Dedifferentiated amniotic fluid mesenchymal stem cell (primary cell): ENCODE measurements around the gene FAM9A.

Source experiments
- DNase-seq: peaks from one replicate; pipeline ENCODE4 v3.0.0-alpha.2; 2016; ENCODE audit errors: extremely low spot score

Gene FAM9A

DNA sequence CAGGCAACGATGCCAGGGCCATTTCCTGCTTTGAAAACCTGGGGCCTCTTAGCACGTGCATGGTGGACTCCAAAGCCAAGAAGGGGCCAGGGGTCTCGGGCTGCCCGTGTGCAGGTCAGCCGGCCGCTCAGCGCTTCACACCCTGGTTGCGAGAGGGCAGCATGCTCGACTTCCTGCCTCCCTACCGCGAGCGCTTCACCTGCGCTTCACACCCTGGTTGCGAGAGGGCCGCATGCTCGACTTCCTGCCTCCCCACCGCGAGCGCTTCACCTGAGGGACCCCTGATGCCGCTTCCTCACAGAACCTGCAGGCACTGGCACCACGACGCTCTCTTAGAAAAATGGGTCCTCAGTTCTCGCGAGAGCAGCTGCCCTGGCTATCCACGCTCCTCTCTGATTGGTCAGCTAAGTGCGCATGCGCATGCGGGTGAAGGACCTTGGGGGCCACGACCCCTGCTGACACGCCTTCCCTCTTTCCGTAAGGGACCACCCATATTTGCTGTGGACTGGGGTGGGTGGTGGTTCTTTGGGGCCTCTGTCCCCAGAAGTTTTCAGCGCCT, at the start of gene FAM9A:
TSS of gene FAM9A (minus strand) at position 343 of the 559 bp plus-strand sequence. CDS start 1,212 bp downstream, outside the sequence.
- DNase-seq, result no peak

DNA sequence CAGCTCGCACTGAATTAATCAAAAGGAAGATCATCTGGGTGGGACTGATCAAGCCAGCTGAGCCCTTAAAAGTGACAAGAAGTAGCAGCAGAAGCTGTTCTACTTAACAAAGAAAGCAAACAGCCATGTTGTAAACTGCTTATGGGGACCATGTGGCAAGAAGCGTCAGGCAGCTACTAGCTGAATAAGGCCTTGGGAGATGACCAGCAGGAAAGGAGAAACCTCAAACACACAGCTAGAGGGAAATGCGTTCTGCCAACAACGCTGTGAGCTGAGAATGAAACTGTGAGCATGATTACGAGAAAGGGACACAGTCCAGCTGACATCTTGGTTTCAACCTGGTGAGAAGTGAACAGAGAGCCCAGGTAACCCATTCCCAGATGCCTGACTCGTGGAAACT, 49.3 kb upstream of the FAM9A start:
- DNase-seq, result no peak

DNA sequence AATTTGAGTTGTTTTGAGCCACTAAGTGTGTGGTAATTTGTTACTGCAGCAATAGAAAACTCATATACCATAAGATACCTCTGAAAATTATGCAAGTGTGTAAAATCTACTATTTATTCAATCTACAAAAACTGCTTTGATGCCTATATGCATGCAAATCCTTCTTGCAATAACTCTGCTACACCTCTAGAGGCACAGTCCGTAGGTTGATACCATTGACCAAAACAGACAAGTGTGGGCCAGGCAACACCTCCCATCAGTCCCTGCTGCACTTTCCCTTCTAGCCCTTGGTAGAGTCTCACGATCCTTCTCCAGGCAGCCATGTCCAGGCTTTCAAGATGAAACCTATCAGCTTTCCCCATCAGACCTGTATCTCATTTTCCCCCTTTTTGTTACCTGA, 48.8 kb upstream of the FAM9A start:
- no peak for DNase-seq

DNA sequence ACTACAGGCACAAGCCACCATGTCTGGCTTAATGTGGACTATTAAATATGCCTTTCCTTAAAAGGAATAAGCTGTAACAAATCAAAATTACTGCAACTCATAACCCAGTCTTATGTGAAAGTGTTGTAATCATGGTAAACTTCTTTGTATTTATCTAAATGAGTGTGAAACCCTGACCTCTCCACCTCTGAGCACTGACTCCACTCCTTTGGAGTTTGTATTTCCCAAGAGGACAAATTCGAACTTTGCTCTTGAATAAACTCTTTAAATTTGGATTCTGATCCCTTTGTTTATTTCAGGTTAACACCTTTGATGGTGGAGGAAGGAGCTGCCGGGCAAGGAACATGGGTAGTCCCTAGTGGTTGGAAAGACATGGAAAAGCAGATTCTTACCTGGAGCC, 48.3 kb upstream of the FAM9A start:
- DNase-seq, result no peak

DNA sequence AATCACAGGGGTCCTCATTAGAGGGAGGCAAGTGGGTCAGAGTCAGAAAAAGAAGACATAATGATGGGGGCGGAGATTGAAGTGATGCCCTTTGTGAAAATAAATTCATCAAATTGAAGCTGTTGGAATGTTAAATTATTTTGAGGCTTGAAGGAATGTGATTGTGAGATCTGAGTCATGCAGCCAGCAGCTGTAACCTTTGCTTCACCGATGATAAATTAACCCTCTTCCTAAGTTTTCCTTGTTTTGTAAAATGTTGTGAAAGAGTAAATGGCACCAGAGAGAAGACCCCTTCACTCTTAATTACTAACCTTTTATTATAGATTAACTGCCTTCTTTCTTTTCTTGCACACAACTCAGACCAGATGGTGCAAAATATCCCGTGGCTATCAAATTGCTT, 47.7 kb upstream of the FAM9A start:
- no peak for DNase-seq

DNA sequence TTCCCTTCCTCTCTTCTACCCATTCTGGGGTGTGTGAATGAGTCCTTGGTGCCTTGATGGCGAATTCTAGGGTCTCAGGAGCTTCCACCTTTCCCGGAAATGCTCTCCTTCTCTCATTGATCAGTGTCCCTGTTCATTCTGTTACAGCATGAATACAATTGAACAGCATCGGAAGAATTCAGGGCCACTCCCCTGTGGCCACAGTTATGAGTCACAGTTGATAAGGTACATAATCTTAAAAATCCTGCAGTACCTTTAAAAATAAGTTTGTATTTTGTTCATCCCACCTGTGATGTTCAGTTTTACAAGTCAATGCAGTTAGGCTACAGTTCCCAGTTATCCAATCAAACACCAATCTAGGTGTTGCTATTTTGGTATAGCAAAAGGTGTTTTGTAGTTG, 47.3 kb upstream of the FAM9A start:
- DNase-seq, result no peak

DNA sequence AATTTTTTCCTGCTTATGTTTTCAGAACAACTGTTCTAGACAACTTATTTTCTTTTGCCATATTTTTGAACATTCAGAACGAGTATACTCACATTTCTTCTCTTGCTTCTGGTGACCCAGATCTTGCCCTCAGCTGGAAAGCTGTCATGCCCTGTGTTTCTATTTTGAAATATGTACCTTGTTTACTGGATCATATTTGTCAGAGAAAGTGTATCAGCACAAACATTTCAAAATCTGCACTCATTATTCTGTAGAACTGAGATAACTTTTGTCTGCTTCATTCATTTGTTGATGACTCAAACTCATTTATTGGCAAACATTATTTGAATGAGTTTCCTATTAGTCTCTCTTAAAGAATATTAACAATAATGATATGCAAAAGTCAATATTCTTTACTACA, 46.2 kb upstream of the FAM9A start:
- DNase-seq, result no peak

DNA sequence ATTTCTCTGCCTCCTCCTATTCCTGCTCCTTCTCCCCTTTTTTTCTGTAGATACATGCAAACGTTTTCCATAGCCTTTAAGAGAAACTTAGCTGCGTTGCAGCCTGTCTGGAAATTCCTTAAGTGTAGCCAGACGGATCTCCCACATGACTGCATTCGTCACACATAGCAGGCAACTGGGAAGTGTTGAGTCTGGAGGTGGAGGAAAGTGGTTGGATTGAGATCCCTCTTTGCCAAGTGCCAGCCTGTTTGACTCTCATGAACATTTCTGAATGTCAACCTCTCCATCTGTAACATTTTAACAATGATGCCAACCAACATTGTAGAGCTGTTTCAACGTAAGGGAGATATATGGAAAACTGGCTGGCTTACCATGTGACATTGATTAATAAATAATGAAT, 45.1 kb upstream of the FAM9A start:
- DNase-seq, result no peak

DNA sequence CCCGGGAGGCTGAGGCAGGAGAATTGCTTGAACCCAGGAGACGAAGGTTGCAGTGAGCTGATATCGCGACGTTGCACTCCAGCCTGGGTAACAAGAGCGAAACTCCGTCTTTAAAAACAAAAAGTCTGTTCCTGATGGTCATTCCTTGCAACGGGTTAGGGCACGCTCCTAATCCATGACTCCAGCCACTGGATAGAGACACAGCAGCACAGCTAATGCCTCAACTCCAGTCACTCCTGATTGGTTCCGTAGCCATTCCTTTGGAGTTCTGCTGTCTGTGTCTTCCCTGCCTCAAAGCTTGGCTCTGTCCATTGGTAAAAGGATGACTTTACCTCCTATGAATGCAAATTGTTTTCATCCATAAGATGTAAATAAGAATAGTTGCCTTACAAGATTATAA, 44.3 kb upstream of the FAM9A start:
- DNase-seq, result no peak

DNA sequence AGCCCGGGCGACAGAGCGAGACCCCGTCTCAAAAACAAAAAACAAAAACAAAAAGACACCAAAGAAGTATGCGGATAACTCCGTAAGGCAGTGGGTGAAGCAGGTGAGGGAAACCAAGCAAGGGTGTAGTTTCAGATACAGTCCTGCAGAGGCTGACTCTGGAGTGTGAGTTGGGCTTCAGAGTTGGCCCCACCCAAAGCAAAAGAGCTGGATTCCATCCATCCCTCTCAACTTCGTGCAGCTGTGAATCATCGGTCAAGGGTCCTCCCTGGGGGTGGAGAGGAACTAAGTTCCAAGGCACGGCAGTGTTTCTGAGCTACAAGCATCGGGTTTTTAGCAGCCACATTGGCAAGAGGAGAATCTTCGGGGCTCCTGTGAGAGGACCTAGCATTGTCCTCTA, 43.9 kb upstream of the FAM9A start:
- no peak for DNase-seq

DNA sequence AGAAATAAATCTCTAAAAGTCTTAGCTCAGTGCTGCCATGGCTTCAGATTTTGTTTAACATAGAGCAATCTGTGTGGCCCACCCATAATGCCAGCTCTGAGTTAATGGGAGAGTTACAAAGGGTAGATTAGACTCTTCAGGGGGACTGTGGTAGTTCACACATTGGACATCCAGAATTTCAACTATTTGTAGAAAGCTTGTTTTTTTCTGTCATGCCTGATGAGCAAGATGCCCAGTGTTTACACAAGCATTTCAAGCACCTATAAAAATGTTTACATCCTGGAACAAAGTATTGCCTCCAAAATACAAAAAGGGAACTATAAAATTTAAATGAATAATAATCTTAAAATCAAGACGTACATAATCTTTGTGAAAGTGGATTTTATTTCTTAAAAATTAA, 43.0 kb upstream of the FAM9A start:
- DNase-seq, result no peak

DNA sequence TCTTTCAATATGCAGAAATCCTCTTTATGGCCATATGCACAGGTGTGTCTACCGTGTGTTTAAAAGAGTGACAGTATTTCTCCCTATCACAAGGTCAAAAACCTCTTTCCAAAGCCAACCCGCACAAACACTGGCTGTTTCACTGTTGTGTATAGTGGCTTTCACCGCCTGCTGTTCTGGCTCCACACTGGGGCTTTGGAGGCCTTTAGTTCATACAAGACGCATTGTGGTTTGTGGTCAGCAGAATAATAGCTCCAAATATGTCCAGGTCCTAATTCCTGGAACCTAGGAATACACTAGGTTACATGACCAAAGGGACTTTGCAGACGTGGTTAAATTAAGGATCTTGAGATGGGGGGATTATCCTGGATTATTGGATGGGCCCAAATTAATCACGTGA, 40.7 kb upstream of the FAM9A start:
- no peak for DNase-seq

DNA sequence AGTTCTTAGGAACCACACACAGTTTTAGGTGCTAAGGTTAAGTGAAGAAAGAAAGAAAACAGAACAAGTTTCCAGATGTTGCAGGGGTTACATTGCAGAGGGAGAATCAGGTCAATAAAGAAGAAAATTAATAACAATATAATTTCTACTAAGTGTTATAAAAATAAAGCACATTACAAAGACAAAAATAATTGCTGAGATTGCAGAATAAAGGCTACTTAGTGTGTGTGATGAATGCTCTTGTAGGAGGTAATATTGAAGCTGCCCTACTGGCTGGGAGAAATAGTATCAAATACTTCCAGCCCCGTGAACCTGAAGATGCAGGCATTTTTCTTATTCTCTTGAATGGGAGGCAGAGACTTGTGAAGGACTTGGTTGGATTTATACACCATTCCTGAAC, 33.2 kb upstream of the FAM9A start:
- DNase-seq, result no peak

DNA sequence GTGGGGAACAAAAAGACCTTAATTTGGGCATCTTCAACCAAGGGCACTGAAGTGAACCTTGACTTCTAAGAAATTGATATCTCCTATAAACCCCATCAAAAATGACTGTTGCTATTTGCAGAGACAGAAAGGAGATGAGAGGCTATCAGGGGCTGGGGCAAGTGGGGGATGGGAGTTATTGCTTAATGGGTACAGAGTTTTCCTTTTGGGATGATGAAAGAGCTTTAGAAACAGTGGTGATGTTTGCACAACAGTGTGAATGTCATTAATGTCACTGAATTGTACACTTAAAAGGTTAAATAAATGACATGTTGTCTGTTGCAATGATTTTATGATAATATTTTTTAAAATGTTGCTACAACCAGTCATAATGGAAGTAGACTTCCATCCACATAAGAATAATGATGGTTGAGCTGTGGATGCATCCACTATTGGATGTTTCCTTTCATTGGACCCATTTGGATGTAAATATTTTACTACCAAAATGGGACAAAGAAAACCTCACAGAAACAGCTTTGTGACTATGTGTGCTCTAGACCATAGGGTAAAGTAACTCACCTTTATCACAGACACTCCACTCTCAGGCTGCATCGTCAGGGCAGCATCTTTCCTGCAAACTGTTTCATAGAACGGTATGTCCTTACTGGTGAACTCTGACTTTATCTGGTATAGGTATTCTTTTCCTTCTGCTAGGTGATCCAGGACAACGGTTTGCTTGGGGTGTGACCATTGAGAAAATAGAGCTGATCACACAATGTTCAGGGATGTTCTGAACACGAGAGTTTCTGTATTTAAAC, 31.6 kb upstream of the FAM9A start:
- no peak for DNase-seq

DNA sequence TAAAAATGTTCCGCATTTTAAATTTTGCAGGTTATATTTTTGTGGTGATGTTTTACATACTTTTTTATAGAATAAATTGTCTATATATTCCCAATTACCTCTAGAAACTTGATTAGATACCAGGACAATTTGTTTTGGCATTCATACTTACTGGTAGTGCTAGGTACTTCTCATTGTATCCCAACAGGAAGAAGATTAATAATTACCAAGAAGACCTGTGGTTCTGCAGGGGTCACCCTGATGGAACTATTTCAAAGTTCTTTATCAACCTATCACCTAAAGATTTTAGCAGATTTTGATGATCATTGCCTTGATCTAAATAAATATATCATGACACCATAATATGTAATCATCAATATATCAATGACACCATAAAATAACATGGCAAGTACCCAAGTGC, 22.5 kb upstream of the FAM9A start:
- no peak for DNase-seq

DNA sequence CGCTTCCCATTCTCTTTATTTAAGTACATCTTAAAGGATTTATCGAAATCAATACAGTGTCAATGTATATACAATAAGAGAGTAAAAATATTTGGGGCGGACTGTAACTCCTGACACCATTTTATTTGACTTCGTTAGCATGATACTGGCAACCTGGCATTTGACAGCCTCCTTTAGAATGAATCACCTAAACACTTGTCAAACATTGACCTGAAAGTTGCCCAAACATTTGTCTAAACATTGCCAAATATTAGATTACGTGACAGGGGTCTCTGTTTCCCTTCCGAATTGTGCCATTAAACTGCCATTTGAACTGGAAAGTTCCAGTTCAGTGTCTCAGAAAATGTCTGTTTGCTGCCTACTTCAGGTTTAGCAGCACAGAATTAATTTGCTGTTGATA, 20.8 kb upstream of the FAM9A start:
- no peak for DNase-seq

DNA sequence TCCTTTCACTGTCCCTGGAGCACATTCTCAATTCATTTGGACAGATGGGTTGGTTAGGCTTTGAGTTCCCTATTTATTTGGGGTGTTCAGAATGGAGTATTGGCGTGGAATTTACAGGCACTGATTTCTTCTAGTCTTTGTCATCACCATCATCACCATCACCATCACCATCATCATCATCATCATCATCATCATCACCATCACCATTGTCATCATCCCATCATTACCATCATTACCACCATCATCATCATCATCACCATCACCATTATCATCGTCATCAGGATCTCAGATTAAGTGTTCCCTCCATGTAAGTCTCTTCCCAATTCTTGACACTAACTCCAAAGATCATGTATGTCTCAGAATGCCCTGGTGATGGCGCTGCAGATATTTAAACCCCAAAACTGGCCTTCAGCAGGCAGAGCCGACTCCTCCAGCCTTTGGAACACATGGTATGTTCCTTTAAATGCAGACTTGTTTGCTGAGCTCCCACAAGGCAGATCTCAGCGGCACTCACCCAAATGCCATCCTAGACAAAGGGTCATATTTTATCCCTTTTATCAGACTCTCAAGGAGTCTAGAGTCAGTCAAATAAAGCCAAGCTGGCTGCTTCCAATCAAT, 19.8 kb upstream of the FAM9A start:
- DNase-seq, result no peak

DNA sequence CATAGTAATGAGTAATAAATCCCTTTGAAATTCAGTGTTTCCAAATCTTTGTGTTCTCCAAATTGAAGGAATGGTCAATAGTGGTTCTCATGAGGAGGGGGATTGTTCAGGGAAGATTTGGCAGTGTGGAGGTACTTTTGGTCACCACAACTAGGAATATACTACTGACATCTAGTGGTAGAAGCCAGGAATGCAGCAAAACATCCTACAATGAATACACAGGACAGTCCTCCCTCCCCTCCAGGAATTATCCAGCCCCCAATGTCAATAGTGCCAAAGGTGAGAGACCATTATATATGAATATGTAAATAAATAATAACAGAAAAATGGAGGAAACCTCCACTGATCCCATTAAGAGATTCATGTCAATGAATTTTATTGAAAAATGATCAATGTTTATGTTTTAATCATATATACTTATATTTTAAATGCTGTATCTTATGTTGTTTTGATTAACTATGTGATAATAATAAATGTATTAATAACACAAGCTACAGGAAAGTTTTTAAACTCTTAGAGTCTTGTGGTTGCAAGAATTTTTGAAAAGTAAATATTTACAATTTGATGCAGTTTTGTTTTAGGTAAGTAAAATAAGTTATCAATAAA, 14.4 kb upstream of the FAM9A start:
- peak; percentile 58 for DNase-seq

DNA sequence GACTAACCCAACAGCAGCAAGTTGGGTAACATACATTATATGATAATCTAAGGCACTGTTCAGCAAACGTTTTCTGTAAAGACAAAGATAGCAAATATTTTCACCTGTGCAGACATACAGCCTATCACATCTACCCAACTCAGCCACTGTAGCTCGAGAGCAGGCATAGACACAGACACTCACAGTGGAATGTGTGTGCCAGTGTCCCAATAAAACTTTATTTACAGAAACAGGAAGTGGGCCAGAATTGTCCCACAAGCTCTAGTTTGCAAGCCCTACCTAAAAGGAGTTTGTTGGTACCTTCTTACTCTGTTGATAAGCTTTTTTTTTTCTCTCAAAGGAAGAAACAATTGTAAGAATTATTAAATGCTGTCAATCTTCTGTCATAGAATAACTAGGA, 11.9 kb upstream of the FAM9A start:
- no peak for DNase-seq

DNA sequence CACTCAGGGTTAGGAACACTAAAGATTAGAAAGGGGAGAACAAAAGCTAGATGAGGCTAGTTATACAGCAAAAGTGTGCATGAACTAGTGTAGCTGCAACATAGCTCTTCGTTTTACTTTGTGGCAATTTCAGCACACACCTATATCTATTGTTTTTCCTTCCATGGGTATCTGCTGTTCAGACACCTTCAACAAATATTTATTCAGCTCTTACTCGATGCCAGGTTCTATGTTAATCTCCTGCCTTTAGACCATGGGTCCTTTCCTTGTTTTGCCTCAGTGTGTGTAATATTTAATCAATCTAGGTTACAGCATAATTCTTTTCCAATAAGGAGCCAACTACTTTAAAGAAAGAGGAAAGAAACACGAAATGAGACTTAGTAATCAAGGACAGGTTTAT, 10.4 kb upstream of the FAM9A start:
- DNase-seq, result no peak

DNA sequence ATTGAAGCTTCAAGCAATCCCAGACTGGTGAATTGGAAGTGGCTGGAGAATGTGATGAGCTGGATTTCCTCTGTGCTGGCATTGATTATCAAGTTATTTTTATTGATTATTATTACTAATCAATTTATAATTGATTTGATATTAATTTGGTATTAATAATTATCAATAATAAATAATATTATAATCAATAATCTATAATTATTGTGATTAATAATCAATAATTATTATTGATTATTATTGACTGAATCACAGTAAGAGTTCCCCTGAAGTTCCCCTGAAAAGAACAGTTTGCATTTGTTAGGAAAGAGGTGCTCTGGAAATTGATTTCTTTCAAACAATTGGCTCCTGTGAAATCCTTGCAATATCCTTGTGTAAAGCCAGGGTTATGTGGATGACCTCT, 7.5 kb upstream of the FAM9A start:
- DNase-seq, result no peak

DNA sequence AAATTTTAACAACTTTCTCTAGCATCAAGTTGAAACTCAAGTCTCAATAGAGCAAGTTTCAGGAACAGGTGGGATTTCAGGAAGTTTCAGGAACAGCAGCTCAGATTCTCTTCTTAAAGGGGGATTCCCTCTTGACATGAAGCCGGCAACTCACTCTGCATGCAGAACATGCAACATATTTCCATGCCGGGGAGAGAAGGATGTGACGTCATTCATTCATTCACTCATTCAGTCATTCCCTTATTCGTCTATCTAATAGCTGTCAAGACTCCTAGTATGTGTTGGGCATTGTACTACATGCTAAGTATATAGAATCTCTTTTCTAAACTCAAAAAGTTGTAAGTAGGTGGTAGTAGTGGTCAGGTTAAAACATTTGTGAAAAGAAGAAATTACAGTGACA, 4.8 kb upstream of the FAM9A start:
- DNase-seq, result no peak

DNA sequence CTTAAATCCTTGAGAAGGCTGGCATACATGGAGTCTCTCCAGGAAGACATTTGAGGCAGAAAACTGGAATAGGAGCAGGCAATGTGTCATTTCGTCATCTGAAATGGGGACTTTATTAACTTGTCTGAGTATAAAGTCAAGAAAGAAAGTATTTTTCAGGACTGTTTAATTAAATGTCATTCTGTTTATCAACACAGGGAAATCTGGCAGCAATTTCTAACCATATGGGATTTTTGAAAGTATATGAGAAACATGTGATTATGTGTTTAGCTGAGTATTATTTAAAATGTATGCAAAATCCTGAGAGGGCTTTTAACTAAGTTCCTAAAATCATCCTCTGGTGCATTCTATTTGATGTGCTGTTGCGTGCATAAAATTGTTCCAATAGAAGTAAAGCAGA, 3.9 kb upstream of the FAM9A start:
- DNase-seq, result no peak
